HepG2 (cell line): ENCODE data around the gene GPRC5B. TPM values are rescaled to one million over a fixed set of nuclear protein-coding genes. Genes with fewer than 3 reads are reported as not detected.

Experiments used
- ARHGAP35 ChIP-seq: sonication (generic); formaldehyde crosslinking; IDR thresholded peaks from 2 replicates; pipeline ENCODE4 v1.9.0; 2022; ENCODE audit warnings: mild to moderate bottlenecking, inconsistent platforms, moderate library complexity, missing genetic modification reagents, borderline replicate concordance
- CBFB ChIP-seq: sonication (generic); formaldehyde crosslinking; IDR thresholded peaks from 2 replicates; pipeline ENCODE4 v1.4.0; 2020; ENCODE audit warnings: missing genetic modification reagents
- FOSL2 ChIP-seq: sonication (generic); formaldehyde crosslinking; IDR thresholded peaks from 2 replicates; pipeline ENCODE4 v1.4.0; 2020; ENCODE audit warnings: missing genetic modification reagents
- FOXC1 ChIP-seq: sonication (generic); formaldehyde crosslinking; IDR thresholded peaks from 2 replicates; pipeline ENCODE4 v1.8.0; 2022; ENCODE audit warnings: mild to moderate bottlenecking, missing genetic modification reagents, borderline replicate concordance
- GATAD2A ChIP-seq: IDR thresholded peaks from 2 replicates; pipeline ENCODE4 v1.6.1; 2016
- NFYC ChIP-seq: IDR thresholded peaks from 2 replicates; pipeline ENCODE4 v1.6.1; 2016; ENCODE audit warnings: missing genetic modification reagents, missing compliant biosample characterization
- NR2C2 ChIP-seq: sonication (generic); formaldehyde crosslinking; IDR thresholded peaks from 2 replicates; pipeline ENCODE4 v1.4.0; 2020; ENCODE audit warnings: missing genetic modification reagents, mild to moderate bottlenecking, moderate library complexity, borderline replicate concordance
- NR2F6 ChIP-seq, 2 experiments: IDR thresholded peaks; 2 replicates each; pipeline ENCODE4 v1.6.1; 2016; ENCODE audit warnings: antibody characterized with exemption in 1 of 2, mild to moderate bottlenecking in 1 of 2
- RCOR2 ChIP-seq: IDR thresholded peaks from 2 replicates; pipeline ENCODE4 v1.6.1; 2016; ENCODE audit warnings: missing biosample characterization, missing genetic modification reagents
- ZBTB3 ChIP-seq: sonication (generic); formaldehyde crosslinking; IDR thresholded peaks from 2 replicates; pipeline ENCODE4 v1.4.0; 2020; ENCODE audit warnings: low read depth, mild to moderate bottlenecking, moderate library complexity, missing genetic modification reagents, borderline replicate concordance
- ZFP36L2 ChIP-seq: sonication (generic); formaldehyde crosslinking; IDR thresholded peaks from 2 replicates; pipeline ENCODE4 v1.4.0; 2020; ENCODE audit warnings: missing genetic modification reagents
- ZNF17 ChIP-seq: sonication (generic); formaldehyde crosslinking; IDR thresholded peaks from 2 replicates; pipeline ENCODE4 v1.5.0; 2020; ENCODE audit warnings: mild to moderate bottlenecking, missing genetic modification reagents
- ZNF230 ChIP-seq: sonication (generic); formaldehyde crosslinking; IDR thresholded peaks from 2 replicates; pipeline ENCODE4 v1.4.0; 2020; ENCODE audit warnings: mild to moderate bottlenecking, missing genetic modification reagents
- ZNF232 ChIP-seq: sonication (generic); formaldehyde crosslinking; IDR thresholded peaks from 2 replicates; pipeline ENCODE4 v1.4.0; 2020; ENCODE audit warnings: missing genetic modification reagents, borderline replicate concordance
- ZNF30 ChIP-seq: sonication (generic); formaldehyde crosslinking; IDR thresholded peaks from 2 replicates; pipeline ENCODE4 v1.5.0; 2020; ENCODE audit warnings: mild to moderate bottlenecking, missing genetic modification reagents
- ZNF337 ChIP-seq: sonication (generic); formaldehyde crosslinking; IDR thresholded peaks from 2 replicates; pipeline ENCODE4 v1.5.1; 2020; ENCODE audit warnings: missing genetic modification reagents, low read depth, mild to moderate bottlenecking, borderline replicate concordance
- ZNF367 ChIP-seq: sonication (generic); formaldehyde crosslinking; IDR thresholded peaks from 2 replicates; pipeline ENCODE4 v1.4.0; 2020; ENCODE audit warnings: missing genetic modification reagents, borderline replicate concordance
- ZNF598 ChIP-seq: sonication (generic); formaldehyde crosslinking; IDR thresholded peaks from 2 replicates; pipeline ENCODE4 v1.5.1; 2020; ENCODE audit warnings: mild to moderate bottlenecking, missing genetic modification reagents, borderline replicate concordance
- ZNF790 ChIP-seq: sonication (generic); formaldehyde crosslinking; IDR thresholded peaks from 2 replicates; pipeline ENCODE4 v1.8.0; 2022; ENCODE audit warnings: missing genetic modification reagents, mild to moderate bottlenecking, borderline replicate concordance
- ZNF792 ChIP-seq: IDR thresholded peaks from 2 replicates; pipeline ENCODE4 v1.6.1; 2016
- ZNF839 ChIP-seq: sonication (generic); formaldehyde crosslinking; IDR thresholded peaks from 2 replicates; pipeline ENCODE4 v1.4.0; 2020; ENCODE audit warnings: missing genetic modification reagents, mild to moderate bottlenecking, borderline replicate concordance
- polyA plus RNA-seq, 8 experiments: library from polyadenylated mRNA; depleted of rRNA in 3 of 8; stranded (reverse) in 7 of 8; unstranded in 1 of 8; fragments of >200 nt; fragmentation: Illumina TruSeq in 4 of 8; extraction: Trizol in 4 of 8; gene quantifications; 2 replicates each; pipeline versions ENCODE4 v1.2.1 to v1.2.3, GENCODE V29; 2011 to 2016; ENCODE audit warnings: low read depth in 4 of 8, missing spikeins in 1 of 8, mixed read lengths in 1 of 8; ENCODE audit not compliant: insufficient read depth in 1 of 8
- total RNA-seq, 5 experiments: library from RNA; depleted of rRNA; stranded (reverse); fragments of >200 nt; fragmentation: Illumina TruSeq; extraction: Trizol; gene quantifications; 2 replicates each; pipeline ENCODE4 v1.2.3, GENCODE V29; 2016; ENCODE audit warnings: low read depth in 1 of 5
- TF ChIP-seq, protein P1 (sequence below): sonication (generic); formaldehyde crosslinking; IDR thresholded peaks from 2 replicates; pipeline ENCODE4 v1.4.0; 2020; ENCODE audit warnings: missing genetic modification reagents
- TF ChIP-seq, protein P2 (sequence below), 2 experiments: sonication (generic) in 1 of 2; formaldehyde crosslinking in 1 of 2; IDR thresholded peaks; 2 replicates each; pipeline versions ENCODE4 v1.5.1 to v1.6.1; 2011 to 2020; ENCODE audit warnings: borderline replicate concordance in 1 of 2, low read depth in 1 of 2, low read length in 1 of 2, mild to moderate bottlenecking in 1 of 2, missing genetic modification reagents in 1 of 2, moderate library complexity in 1 of 2

Gene GPRC5B
- total and polyA plus RNA-seq, 2 of the 13 experiments (the other 11 are each of a cell fraction or from before 2014, with no cell fraction given), result 0.46 to 0.53 TPM

DNA sequence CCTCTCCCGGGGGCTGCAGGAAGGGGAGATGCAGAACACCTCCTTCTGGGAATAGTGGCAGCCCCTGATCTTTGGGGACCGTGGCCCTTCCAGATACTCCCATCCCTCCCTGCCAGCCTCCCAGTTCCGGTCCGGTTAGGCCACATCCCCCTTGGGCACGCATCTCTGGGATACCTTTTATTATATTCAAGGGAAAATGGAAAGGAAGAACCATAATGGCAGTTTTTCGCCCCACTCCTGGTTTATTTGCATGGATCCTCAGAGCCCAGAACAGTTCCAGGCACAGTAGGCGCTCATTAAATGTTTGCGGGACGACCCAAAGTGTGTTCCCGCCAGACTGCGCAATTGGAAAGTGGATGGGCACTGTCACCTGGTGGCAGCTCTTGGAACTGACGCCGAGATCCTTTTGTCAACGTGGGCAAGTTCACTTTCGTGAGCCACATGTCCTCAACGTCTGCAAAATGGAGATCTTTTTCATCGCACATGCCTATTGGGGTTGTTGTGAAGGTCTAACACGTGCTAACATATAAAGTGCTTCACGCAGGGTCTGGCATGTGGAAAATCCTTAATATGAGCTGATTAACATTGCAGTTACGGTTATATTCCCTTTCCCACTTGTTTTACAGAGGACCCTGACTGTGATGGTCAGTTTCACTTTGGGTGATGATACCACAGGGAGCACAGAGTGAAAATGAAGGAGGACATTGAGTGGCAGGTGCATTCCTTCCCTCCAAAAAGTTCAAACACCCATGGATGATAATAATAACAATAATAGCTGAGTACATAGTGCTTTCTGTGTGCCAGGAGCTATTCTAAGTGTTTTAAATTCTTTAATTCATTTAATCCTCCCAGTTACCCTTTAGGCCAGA, 1.7 kb upstream of the GPRC5B start (continued):
- TF ChIP-seq ARHGAP35 (CRISPR knock-in tag) (0 out of 2 replicates have a peak, but pooled peaks have one; percentile 34), ZNF598 (no peak), ZNF230 (no peak), FOSL2 (CRISPR knock-in tag) (peak; percentile 60), NR2C2 (CRISPR knock-in tag) (peak; percentile 37; the same call in 1 of the 2 replicates), ZNF367 (CRISPR knock-in tag) (no peak), RCOR2 (CRISPR knock-in tag) (0 out of 2 replicates have a peak, but pooled peaks have one; percentile 57), ZBTB3 (CRISPR knock-in tag) (no peak), ZNF790 (no peak), ZNF839 (CRISPR knock-in tag) (no peak), ZNF30 (no peak), FOXC1 (CRISPR knock-in tag) (peak; percentile 91; the same call in 1 of the 2 replicates), GATAD2A (peak; percentile 68), ZNF232 (CRISPR knock-in tag) (0 out of 2 replicates have a peak, but pooled peaks have one; percentile 21), ZFP36L2 (CRISPR knock-in tag) (0 out of 2 replicates have a peak, but pooled peaks have one; percentile 57), ZNF337 (CRISPR knock-in tag) (no peak), NR2F6 (IDR thresholded peaks at IDR 0.05) (no peak), NR2F6 (CRISPR knock-in tag; IDR thresholded peaks at IDR 0.05) (peak; percentile 37; the same call in 1 of the 2 replicates), ZNF792 (CRISPR knock-in tag) (peak; percentile 67; the same call in 1 of the 2 replicates), ZNF17 (CRISPR knock-in tag) (no peak), CBFB (CRISPR knock-in tag) (0 out of 2 replicates have a peak, but pooled peaks have one; percentile 37), NFYC (CRISPR knock-in tag) (0 out of 2 replicates have a peak, but pooled peaks have one; percentile 6)
- TF ChIP-seq, protein P1, sequence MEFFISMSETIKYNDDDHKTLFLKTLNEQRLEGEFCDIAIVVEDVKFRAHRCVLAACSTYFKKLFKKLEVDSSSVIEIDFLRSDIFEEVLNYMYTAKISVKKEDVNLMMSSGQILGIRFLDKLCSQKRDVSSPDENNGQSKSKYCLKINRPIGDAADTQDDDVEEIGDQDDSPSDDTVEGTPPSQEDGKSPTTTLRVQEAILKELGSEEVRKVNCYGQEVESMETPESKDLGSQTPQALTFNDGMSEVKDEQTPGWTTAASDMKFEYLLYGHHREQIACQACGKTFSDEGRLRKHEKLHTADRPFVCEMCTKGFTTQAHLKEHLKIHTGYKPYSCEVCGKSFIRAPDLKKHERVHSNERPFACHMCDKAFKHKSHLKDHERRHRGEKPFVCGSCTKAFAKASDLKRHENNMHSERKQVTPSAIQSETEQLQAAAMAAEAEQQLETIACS (CRISPR knock-in tag), result no peak
- TF ChIP-seq, protein P2, sequence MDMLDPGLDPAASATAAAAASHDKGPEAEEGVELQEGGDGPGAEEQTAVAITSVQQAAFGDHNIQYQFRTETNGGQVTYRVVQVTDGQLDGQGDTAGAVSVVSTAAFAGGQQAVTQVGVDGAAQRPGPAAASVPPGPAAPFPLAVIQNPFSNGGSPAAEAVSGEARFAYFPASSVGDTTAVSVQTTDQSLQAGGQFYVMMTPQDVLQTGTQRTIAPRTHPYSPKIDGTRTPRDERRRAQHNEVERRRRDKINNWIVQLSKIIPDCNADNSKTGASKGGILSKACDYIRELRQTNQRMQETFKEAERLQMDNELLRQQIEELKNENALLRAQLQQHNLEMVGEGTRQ (IDR thresholded peaks at IDR 0.05; ENCODE audit: low read depth, low read length), result no peak
- TF ChIP-seq, protein P2 (CRISPR knock-in tag; IDR thresholded peaks at IDR 0.05; ENCODE audit: borderline replicate concordance), result no peak
